SK-N-MC (cell line): ENCODE data around the gene CCDC134.

ENCODE experiments used
- EZH2 ChIP-seq: fragments of 200-600 bp; sonication (generic); IDR thresholded peaks from one replicate; pipeline ENCODE4 v1.6.1; 2017; ENCODE audit warnings: antibody characterized with exemption
- POLR2AphosphoS5 ChIP-seq: IDR thresholded peaks from 2 replicates; pipeline ENCODE4 v1.6.1; 2012; ENCODE audit warnings: mild to moderate bottlenecking, low read depth, low read length, borderline replicate concordance

- no peak for TF ChIP-seq EZH2
- TF ChIP-seq POLR2AphosphoS5 = no peak
Observed at GRCh38 chr22:41856469-41856868, 56.0 kb downstream of the CCDC134 start.
